NCI-H82 treated with DMSO at 0.1 percent for 48 hours (cell line): ENCODE data around the gene RACGAP1.

Source experiments
- DNase-seq: peaks from one replicate; lab custom pipeline; 2025; ENCODE audit not compliant: unreplicated experiment; lab: John Stamatoyannopoulos, UW

The RACGAP1 gene

DNA sequence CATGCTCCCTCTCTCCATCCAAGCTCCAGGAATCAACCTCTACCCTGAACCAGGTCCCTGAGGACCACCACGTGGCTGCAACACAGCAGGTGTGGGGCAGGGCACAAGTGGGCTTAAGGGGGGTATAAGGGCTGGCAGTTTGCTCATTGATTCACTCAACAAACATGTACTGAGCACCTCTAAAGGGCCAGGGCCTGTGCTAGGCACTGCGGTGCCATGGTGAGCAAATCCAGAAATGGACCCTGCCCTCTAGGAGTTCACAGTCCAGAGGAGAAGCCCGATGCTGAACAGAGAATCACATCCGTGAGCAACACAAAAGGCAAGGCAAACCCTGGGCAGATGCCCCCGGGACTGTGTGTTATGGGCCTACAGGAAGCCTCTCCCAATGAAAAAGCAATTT is 81.2 kb downstream of the RACGAP1 start:
- no peak for DNase-seq

- DNase-seq = no peak
Measured at GRCh38 chr12:49943625-49943960, 81.7 kb downstream of the RACGAP1 start.

DNA sequence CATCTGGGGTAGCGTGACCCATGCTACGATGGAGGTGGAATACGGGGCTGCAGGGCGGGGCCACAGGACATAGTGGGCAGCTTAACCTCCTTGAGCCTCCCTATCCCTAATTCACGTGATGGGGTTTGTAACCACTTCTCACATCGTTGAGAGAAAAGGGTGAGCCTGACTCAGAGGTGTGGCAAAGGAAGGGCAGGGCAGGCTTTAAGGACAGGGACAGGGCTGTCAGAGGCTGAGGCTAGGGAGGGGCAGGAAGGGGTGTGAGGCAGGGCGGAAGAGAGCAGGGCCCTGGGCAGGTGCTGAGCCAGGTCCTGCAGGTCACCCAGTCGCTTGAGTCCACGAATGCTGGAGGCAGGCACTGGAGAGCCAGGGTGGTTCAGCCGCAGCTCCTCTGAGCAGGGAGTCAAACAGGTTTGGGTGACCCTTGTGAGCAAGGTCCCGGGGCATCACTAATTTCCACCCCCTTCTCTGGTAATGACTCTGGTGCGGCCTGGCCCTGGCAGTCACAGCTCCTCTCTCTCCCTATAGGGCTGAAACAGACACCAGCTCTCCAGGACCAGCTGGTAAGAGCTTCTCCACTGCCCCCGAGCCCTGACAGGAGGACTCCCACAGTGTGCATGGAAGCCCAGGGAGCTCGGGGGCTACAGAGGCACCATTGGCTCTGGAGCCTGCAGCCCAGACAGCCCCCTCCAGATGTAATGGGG is 82.2 kb downstream of the RACGAP1 start:
- DNase-seq = no peak

- no peak for DNase-seq
Measured at GRCh38 chr12:49942512-49942893, 82.8 kb downstream of the RACGAP1 start.

- DNase-seq = no peak
Measured at GRCh38 chr12:49941556-49942511, 83.5 kb downstream of the RACGAP1 start.

- no peak for DNase-seq
Measured at GRCh38 chr12:49939707-49940106, 85.6 kb downstream of the RACGAP1 start.

DNA sequence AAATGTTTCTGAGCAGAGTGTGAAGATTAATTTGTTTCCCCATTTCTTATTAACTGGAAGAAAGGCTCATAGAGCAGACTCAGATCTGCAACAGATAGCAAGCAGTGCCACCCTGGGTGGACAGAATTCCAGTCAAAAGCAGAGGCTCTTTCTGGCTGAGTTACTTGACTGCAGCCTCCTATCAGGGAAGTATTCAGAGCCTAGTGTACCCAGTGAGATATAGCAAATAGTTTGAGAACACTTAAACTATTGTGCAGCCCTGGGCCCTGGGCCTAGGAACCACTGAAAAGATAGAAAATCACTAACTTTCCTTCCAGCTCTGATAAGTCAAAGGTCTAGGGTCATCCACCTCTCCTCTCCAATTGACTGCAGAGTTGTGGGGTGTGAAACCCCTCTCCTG is 86.0 kb downstream of the RACGAP1 start:
- no peak for DNase-seq
